ENCODE measurements around the gene CFAP57.

The CFAP57 gene

DNA sequence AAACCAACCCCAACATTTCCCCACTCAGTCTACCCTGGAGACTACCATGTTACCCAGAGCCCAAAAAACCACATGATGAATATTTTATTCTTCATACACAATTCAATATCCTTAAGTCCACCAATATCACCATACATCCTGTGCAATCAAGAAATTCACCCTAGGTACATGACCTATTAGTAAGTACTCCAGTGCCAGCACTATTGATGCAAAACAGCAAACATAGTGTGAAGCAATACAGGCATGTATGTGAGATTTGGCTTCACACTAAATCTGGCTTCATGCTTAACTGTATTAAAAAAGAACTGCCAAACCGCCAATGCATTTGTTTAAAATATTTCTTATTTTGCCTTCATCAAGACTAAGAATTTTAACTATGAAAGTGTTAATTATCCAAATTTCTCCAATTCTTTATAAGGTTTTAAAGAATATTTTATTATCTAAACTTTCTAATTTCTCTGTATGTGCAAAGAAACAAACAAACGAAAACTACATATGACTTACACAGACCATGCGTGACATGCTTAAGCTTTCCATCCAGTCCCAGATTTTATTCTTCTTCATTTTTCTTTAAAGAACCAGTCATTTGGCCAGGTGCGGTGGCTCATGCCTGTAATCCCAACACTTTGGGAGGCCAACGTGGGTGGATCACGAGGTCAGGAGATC lies 75.3 kb downstream of the CFAP57 start:
- no peaks in the 10 kb centered on the region for H3K36me3 ChIP-seq (ENCODE audit: insufficient read depth)
- H3K27me3 ChIP-seq (ENCODE audit: insufficient read depth, low read depth): no peaks in the 10 kb centered on the region
- no peaks in the 10 kb centered on the region for H3K79me2 ChIP-seq (ENCODE audit: insufficient read depth, low read depth)
- H2AFZ ChIP-seq (ENCODE audit: low read depth): no peak overlapping the region
- H3K9ac ChIP-seq: no peak overlapping the region
- TF ChIP-seq CTCF (conservative IDR thresholded peaks at IDR 0.05; ENCODE audit: low read depth, low read length): no peak
- H3K27ac ChIP-seq: no peak overlapping the region
- no peak overlapping the region for H3K4me3 ChIP-seq (IDR thresholded peaks at IDR 0.05; ENCODE audit: insufficient read depth, low read depth, low read length)
- H4K20me1 ChIP-seq (ENCODE audit: insufficient read depth): no peaks in the 10 kb centered on the region
- H3K4me2 ChIP-seq: no peak overlapping the region
- H3K4me1 ChIP-seq (ENCODE audit: low read depth, poor library complexity, severe bottlenecking): no peaks in the 10 kb centered on the region

DNA sequence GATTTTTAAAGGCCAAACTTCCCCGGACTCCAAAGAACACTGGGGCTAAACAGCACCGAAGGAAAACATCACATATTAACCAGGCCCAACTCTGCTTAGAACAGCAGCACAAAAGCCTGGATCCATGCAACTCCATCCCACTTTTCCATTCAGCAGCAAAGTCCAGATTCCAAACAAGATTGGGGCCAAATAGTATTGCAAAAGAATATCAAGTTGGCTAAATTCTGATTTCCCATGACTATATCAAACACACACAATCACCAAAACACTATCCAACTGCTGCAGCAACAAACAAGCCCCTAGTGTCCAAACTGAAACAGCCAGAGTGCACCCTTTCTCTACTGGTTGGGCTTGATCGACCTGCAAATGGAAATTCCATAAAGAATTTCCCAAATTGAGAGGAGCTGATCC lies 78.2 kb downstream of the CFAP57 start:
- Histone ChIP-seq H3K4me3 (IDR thresholded peaks at IDR 0.05; ENCODE audit: insufficient read depth, low read depth, low read length) (no peak overlapping the region), H3K36me3 (ENCODE audit: insufficient read depth) (no peaks in the 10 kb centered on the region), H3K79me2 (ENCODE audit: insufficient read depth, low read depth) (no peaks in the 10 kb centered on the region), H3K9ac (no peak overlapping the region), H3K4me1 (ENCODE audit: low read depth, poor library complexity, severe bottlenecking) (no peaks in the 10 kb centered on the region), H3K27ac (no peak overlapping the region), H4K20me1 (ENCODE audit: insufficient read depth) (no peaks in the 10 kb centered on the region), H3K4me2 (no peak overlapping the region), H3K27me3 (ENCODE audit: insufficient read depth, low read depth) (no peaks in the 10 kb centered on the region), H2AFZ (ENCODE audit: low read depth) (no peak overlapping the region)
- TF ChIP-seq CTCF (conservative IDR thresholded peaks at IDR 0.05; ENCODE audit: low read depth, low read length): no peak

DNA sequence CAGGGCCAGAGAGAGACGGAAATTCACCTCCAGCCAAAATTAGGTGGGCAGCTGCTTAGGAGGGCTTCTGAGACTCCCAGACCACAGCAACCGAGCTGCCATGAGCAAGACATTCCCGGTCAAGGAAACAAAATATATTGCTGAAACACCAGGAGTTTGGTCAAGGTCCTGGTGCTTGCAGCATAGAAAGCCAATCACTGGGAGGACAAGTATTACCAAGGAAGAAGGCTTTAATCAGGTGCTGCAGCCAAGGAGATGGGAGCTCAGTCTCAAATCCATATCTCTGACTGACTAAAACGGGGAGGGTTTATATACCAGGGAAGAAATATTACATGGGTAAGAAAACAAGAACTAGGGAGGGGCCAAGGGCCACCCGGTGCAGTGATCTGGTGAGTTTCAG lies 78.9 kb downstream of the CFAP57 start:
- H3K4me2 ChIP-seq: no peak overlapping the region
- no peaks in the 10 kb centered on the region for H3K36me3 ChIP-seq (ENCODE audit: insufficient read depth)
- H3K4me1 ChIP-seq (ENCODE audit: low read depth, poor library complexity, severe bottlenecking): no peaks in the 10 kb centered on the region
- no peak for TF ChIP-seq CTCF (conservative IDR thresholded peaks at IDR 0.05; ENCODE audit: low read depth, low read length)
- H3K79me2 ChIP-seq (ENCODE audit: insufficient read depth, low read depth): no peaks in the 10 kb centered on the region
- H2AFZ ChIP-seq (ENCODE audit: low read depth): no peak overlapping the region
- no peak overlapping the region for H3K4me3 ChIP-seq (IDR thresholded peaks at IDR 0.05; ENCODE audit: insufficient read depth, low read depth, low read length)
- H3K27ac ChIP-seq: no peak overlapping the region
- no peaks in the 10 kb centered on the region for H4K20me1 ChIP-seq (ENCODE audit: insufficient read depth)
- H3K9ac ChIP-seq: no peak overlapping the region
- H3K27me3 ChIP-seq (ENCODE audit: insufficient read depth, low read depth): no peaks in the 10 kb centered on the region

DNA sequence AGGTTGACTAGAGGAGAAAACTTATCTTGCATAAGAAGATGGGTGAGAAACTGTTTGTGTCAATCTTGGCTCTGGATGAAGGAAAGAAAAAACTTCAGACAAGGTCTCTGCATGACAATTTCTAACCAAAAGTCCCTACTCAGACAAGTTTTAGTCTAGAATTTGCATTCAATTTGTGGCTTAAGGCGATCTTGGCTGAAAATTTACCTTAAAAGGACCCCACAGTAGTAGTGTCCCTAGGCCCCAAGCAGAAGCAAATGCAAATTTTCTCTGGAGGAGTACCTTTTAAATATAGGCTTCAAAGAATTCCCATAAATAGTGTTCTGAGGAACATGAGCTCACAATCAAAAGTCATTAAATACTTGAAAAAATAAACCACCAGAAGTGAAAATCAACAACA lies 80.1 kb downstream of the CFAP57 start:
- no peaks in the 10 kb centered on the region for H3K27me3 ChIP-seq (ENCODE audit: insufficient read depth, low read depth)
- H3K27ac ChIP-seq: no peak overlapping the region
- no peak overlapping the region for H3K4me2 ChIP-seq
- no peaks in the 10 kb centered on the region for H3K36me3 ChIP-seq (ENCODE audit: insufficient read depth)
- H3K9ac ChIP-seq: no peak overlapping the region
- no peak overlapping the region for H2AFZ ChIP-seq (ENCODE audit: low read depth)
- TF ChIP-seq CTCF (conservative IDR thresholded peaks at IDR 0.05; ENCODE audit: low read depth, low read length): no peak
- H3K79me2 ChIP-seq (ENCODE audit: insufficient read depth, low read depth): no peaks in the 10 kb centered on the region
- H3K4me3 ChIP-seq (IDR thresholded peaks at IDR 0.05; ENCODE audit: insufficient read depth, low read depth, low read length): no peak overlapping the region
- H3K4me1 ChIP-seq (ENCODE audit: low read depth, poor library complexity, severe bottlenecking): no peaks in the 10 kb centered on the region
- H4K20me1 ChIP-seq (ENCODE audit: insufficient read depth): no peaks in the 10 kb centered on the region
